ENCODE measurements around the gene IFITM5. TPM values are rescaled to one million over a fixed set of nuclear protein-coding genes. Genes with fewer than 3 reads are reported as not detected.
A peak's percentile ranks its signal among the peaks of the same experiment; 100 is the strongest.
"Not testable (repeated sequence)": the region's sequence is repeated elsewhere in the genome, so short reads cannot be mapped to it uniquely, and the experiment has no call there.

IFITM5 gene
- total RNA-seq, 1 donor from 2014 or later: not detected

- Mint-ChIP-seq H3K4me1 (ENCODE audit: unreplicated experiment) (peaks cover 33% of the 10 kb centered on the region), H3K27me3 (no peaks in the 10 kb centered on the region), H3K27ac (peak overlapping the region; percentile 76), H3K4me3 (peak overlapping the region; percentile 69), H3K9me3 (peaks cover under 1% of the 10 kb centered on the region), H3K36me3 (no peaks in the 10 kb centered on the region)
- TF ChIP-seq CTCF (conservative IDR thresholded peaks at IDR 0.05): no peak
- DNase-seq (ENCODE audit: extremely low spot score, unreplicated experiment): no peak
These were observed 24.8 kb upstream of the IFITM5 start for GRCh38 chr11:324156-324555.

GRCh38 chr11:319888-320273 lies 20.6 kb upstream of the IFITM5 start:
- H3K36me3 Mint-ChIP-seq; DNase-seq (ENCODE audit: extremely low spot score, unreplicated experiment); H3K9me3 Mint-ChIP-seq: not testable (repeated sequence)
- peak overlapping the region; percentile 96 for H3K4me3 Mint-ChIP-seq
- peak overlapping the region; percentile 93 for H3K27ac Mint-ChIP-seq
- peaks cover 33% of the 10 kb centered on the region for H3K4me1 Mint-ChIP-seq (ENCODE audit: unreplicated experiment)
- H3K27me3 Mint-ChIP-seq: peaks cover 16% of the 10 kb centered on the region

GRCh38 chr11:319121-319887 lies 20.0 kb upstream of the IFITM5 start:
- H3K36me3 Mint-ChIP-seq; H3K9me3 Mint-ChIP-seq; DNase-seq (ENCODE audit: extremely low spot score, unreplicated experiment): not testable (repeated sequence)
- Mint-ChIP-seq H3K27ac (peak overlapping the region; percentile 93), H3K27me3 (peaks cover 19% of the 10 kb centered on the region), H3K4me3 (peak overlapping the region; percentile 96), H3K4me1 (ENCODE audit: unreplicated experiment) (peaks cover 29% of the 10 kb centered on the region)

GRCh38 chr11:318405-319120 lies 19.2 kb upstream of the IFITM5 start:
- not testable (repeated sequence) for H3K36me3 Mint-ChIP-seq; H3K9me3 Mint-ChIP-seq; H3K4me3 Mint-ChIP-seq; H3K27ac Mint-ChIP-seq; DNase-seq (ENCODE audit: extremely low spot score, unreplicated experiment)
- Mint-ChIP-seq H3K4me1 (ENCODE audit: unreplicated experiment) (peaks cover 32% of the 10 kb centered on the region), H3K27me3 (peaks cover 25% of the 10 kb centered on the region)

GRCh38 chr11:317668-318404 lies 18.5 kb upstream of the IFITM5 start:
- H3K36me3 Mint-ChIP-seq; H3K9me3 Mint-ChIP-seq; DNase-seq (ENCODE audit: extremely low spot score, unreplicated experiment): not testable (repeated sequence)
- Mint-ChIP-seq H3K27me3 (peaks cover 25% of the 10 kb centered on the region), H3K4me1 (ENCODE audit: unreplicated experiment) (peaks cover 39% of the 10 kb centered on the region), H3K27ac (peak overlapping the region; percentile 73), H3K4me3 (peak overlapping the region; percentile 82)

DNA sequence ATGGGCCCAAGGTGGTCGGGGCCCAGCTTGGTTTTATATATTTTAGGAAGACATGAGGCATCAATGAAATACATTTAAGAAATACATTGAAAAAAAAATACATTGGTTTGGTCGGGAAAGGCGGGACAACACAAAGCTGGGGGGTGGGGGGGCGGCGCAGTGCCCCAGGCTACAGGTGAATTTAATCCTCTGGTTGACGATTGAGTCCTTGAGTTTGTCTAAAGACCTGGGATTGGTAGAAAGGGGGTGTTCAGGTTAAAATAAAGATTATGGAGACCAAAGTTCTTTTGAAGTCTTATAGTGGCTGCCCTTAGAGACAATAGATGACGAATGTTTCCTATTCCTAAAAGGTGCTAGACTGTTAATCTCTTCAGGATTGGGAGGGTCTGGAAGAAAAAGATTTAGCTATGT lies 17.6 kb upstream of the IFITM5 start:
- Mint-ChIP-seq H3K4me3 (peak overlapping the region; percentile 82), H3K9me3 (no peaks in the 10 kb centered on the region), H3K36me3 (no peaks in the 10 kb centered on the region), H3K27me3 (peaks cover 27% of the 10 kb centered on the region), H3K27ac (peak overlapping the region; percentile 73), H3K4me1 (ENCODE audit: unreplicated experiment) (peaks cover 45% of the 10 kb centered on the region)
- no peak for TF ChIP-seq CTCF (conservative IDR thresholded peaks at IDR 0.05)
- DNase-seq (ENCODE audit: extremely low spot score, unreplicated experiment): no peak

- H3K9me3 Mint-ChIP-seq: no peaks in the 10 kb centered on the region
- H3K4me1 Mint-ChIP-seq (ENCODE audit: unreplicated experiment): peaks cover 48% of the 10 kb centered on the region
- H3K27ac Mint-ChIP-seq: peak overlapping the region; percentile 73
- peaks cover 29% of the 10 kb centered on the region for H3K27me3 Mint-ChIP-seq
- no peaks in the 10 kb centered on the region for H3K36me3 Mint-ChIP-seq
- TF ChIP-seq CTCF (conservative IDR thresholded peaks at IDR 0.05): no peak
- H3K4me3 Mint-ChIP-seq: peak overlapping the region; percentile 82
- no peak for DNase-seq (ENCODE audit: extremely low spot score, unreplicated experiment)
These were observed 16.8 kb upstream of the IFITM5 start for GRCh38 chr11:316031-316701.

All from type B pancreatic cell (in vitro differentiated cells).